HG02642 (cell line): ENCODE results near the gene CHIC1.
"Not testable (repeated sequence)": the region's sequence is repeated elsewhere in the genome, so short reads cannot be mapped to it uniquely, and the experiment has no call there.

ENCODE experiments used
- ATAC-seq: cut with Tn5 transposase; IDR thresholded peaks from one replicate; pipeline ENCODE4 v1.9.1; 2021; ENCODE audit warnings: mild to moderate bottlenecking; ENCODE audit not compliant: unreplicated experiment, poor library complexity

The CHIC1 gene

GRCh38 chrX:73707014-73707413 lies 144.0 kb downstream of the CHIC1 start:
- ATAC-seq, result not testable (repeated sequence)

- ATAC-seq, result no peak
Observed at GRCh38 chrX:73728602-73729001, 165.6 kb downstream of the CHIC1 start.
